Measurements from ENCODE around the gene CHD5.

The CHD5 gene

GRCh38 chr1:6095511-6096242, 84.4 kb downstream of the CHD5 start:
- Histone ChIP-seq H3K36me3 (peaks cover 95% of the 10 kb centered on the region), H3K27me3 (no peaks in the 10 kb centered on the region)

GRCh38 chr1:6094801-6095505, 85.2 kb downstream of the CHD5 start:
- Histone ChIP-seq H3K4me3 (ENCODE audit: low read depth in 1 of 2, low read length in 1 of 2) (no peak overlapping the region), H3K27me3 (no peaks in the 10 kb centered on the region), H3K4me1 (ENCODE audit: control insufficient read depth in 1 of 2, insufficient read depth in 1 of 2, low read depth in 1 of 2, low read length in 1 of 2) (no peaks in the 10 kb centered on the region), H3K27ac (no peak overlapping the region), H3K36me3 (peaks cover 100% of the 10 kb centered on the region), H3K9me3 (no peaks in the 10 kb centered on the region)
- TF ChIP-seq CTCF (IDR thresholded peaks at IDR 0.05) = no peak

More at GRCh38 chr1:6095511-6096242, 84.4 kb downstream of the CHD5 start:
- H3K27ac ChIP-seq = no peak overlapping the region
- H3K4me1 ChIP-seq (ENCODE audit: control insufficient read depth in 1 of 2, insufficient read depth in 1 of 2, low read depth in 1 of 2, low read length in 1 of 2) = no peaks in the 10 kb centered on the region
- no peak for TF ChIP-seq CTCF (IDR thresholded peaks at IDR 0.05)
- H3K9me3 ChIP-seq = no peaks in the 10 kb centered on the region
- no peak overlapping the region for H3K4me3 ChIP-seq (ENCODE audit: low read depth in 1 of 2, low read length in 1 of 2)

- Histone ChIP-seq H3K36me3 (peaks cover 100% of the 10 kb centered on the region), H3K27ac (no peak overlapping the region), H3K4me3 (ENCODE audit: low read depth in 1 of 2, low read length in 1 of 2) (no peak overlapping the region), H3K4me1 (ENCODE audit: control insufficient read depth in 1 of 2, insufficient read depth in 1 of 2, low read depth in 1 of 2, low read length in 1 of 2) (no peaks in the 10 kb centered on the region), H3K27me3 (no peaks in the 10 kb centered on the region), H3K9me3 (no peaks in the 10 kb centered on the region)
- TF ChIP-seq CTCF (IDR thresholded peaks at IDR 0.05) = no peak
Measured at GRCh38 chr1:6094246-6094645, 85.9 kb downstream of the CHD5 start.

GRCh38 chr1:6093611-6094010, 86.5 kb downstream of the CHD5 start:
- H3K27me3 ChIP-seq = no peaks in the 10 kb centered on the region
- H3K36me3 ChIP-seq = peaks cover 100% of the 10 kb centered on the region
- TF ChIP-seq CTCF (IDR thresholded peaks at IDR 0.05) = no peak
- H3K27ac ChIP-seq = no peak overlapping the region
- no peaks in the 10 kb centered on the region for H3K9me3 ChIP-seq
- no peaks in the 10 kb centered on the region for H3K4me1 ChIP-seq (ENCODE audit: control insufficient read depth in 1 of 2, insufficient read depth in 1 of 2, low read depth in 1 of 2, low read length in 1 of 2)
- no peak overlapping the region for H3K4me3 ChIP-seq (ENCODE audit: low read depth in 1 of 2, low read length in 1 of 2)

GRCh38 chr1:6093071-6093470, 87.0 kb downstream of the CHD5 start:
- no peak overlapping the region for H3K4me3 ChIP-seq (ENCODE audit: low read depth in 1 of 2, low read length in 1 of 2)
- TF ChIP-seq CTCF (IDR thresholded peaks at IDR 0.05) = no peak
- H3K36me3 ChIP-seq = peaks cover 95% of the 10 kb centered on the region
- H3K27ac ChIP-seq = no peak overlapping the region
- no peaks in the 10 kb centered on the region for H3K4me1 ChIP-seq (ENCODE audit: control insufficient read depth in 1 of 2, insufficient read depth in 1 of 2, low read depth in 1 of 2, low read length in 1 of 2)
- no peaks in the 10 kb centered on the region for H3K9me3 ChIP-seq
- H3K27me3 ChIP-seq = no peaks in the 10 kb centered on the region
